ENCODE measurements around the gene NEFH. TPM values are rescaled to one million over a fixed set of nuclear protein-coding genes. Genes with fewer than 3 reads are reported as not detected.
A peak's percentile ranks its signal among the peaks of the same experiment; 100 is the strongest.
"Not testable (repeated sequence)": the region's sequence is repeated elsewhere in the genome, so short reads cannot be mapped to it uniquely, and the experiment has no call there.

NEFH gene
- 2.9 and 3.9 TPM in 2 replicates for total RNA-seq
- long read RNA-seq, transcript NEFH-201 (4 exons, 3,783 nt), result major isoform, 10 of 10 reads
- long read RNA-seq, partial matches to known transcripts, result 0 of 10 reads
- long read RNA-seq, other reads (novel, unspliced or antisense), result 0 of 10 reads

- Mint-ChIP-seq H3K9me3 (no peaks in the 10 kb centered on the region), H3K36me3 (ENCODE audit: low read depth) (no peaks in the 10 kb centered on the region), H3K4me1 (peaks cover 24% of the 10 kb centered on the region), H3K27ac (ENCODE audit: unreplicated experiment) (no peak within 1 kb of the TSS), H3K27me3 (ENCODE audit: low read depth) (peaks cover 77% of the 10 kb centered on the region), H3K4me3 (peak within 1 kb of the TSS; percentile 65)
- no peak for DNase-seq (ENCODE audit: low read depth, low spot score)
- no peak for TF ChIP-seq CTCF (conservative IDR thresholded peaks at IDR 0.05)
Measured at GRCh38 chr22:29479417-29480261, at the start of gene NEFH. Gene NEFH (plus strand): TSS chr22:29480218. CDS start chr22:29480263, 45 bp downstream.

GRCh38 chr22:29431986-29432385 lies 48.0 kb upstream of the NEFH start:
- no peak overlapping the region for H3K27ac Mint-ChIP-seq (ENCODE audit: unreplicated experiment)
- no peaks in the 10 kb centered on the region for H3K36me3 Mint-ChIP-seq (ENCODE audit: low read depth)
- no peak overlapping the region for H3K4me3 Mint-ChIP-seq

GRCh38 chr22:29433856-29434255 lies 46.2 kb upstream of the NEFH start:
- no peak overlapping the region for H3K4me3 Mint-ChIP-seq
- no peaks in the 10 kb centered on the region for H3K9me3 Mint-ChIP-seq
- no peak overlapping the region for H3K27ac Mint-ChIP-seq (ENCODE audit: unreplicated experiment)
- H3K27me3 Mint-ChIP-seq (ENCODE audit: low read depth), result peaks cover 23% of the 10 kb centered on the region
- no peaks in the 10 kb centered on the region for H3K36me3 Mint-ChIP-seq (ENCODE audit: low read depth)
- DNase-seq (ENCODE audit: low read depth, low spot score), result no peak
- H3K4me1 Mint-ChIP-seq, result no peaks in the 10 kb centered on the region
- TF ChIP-seq CTCF (conservative IDR thresholded peaks at IDR 0.05), result no peak

More at GRCh38 chr22:29431986-29432385, 48.0 kb upstream of the NEFH start:
- TF ChIP-seq CTCF (conservative IDR thresholded peaks at IDR 0.05), result no peak
- Mint-ChIP-seq H3K4me1 (no peaks in the 10 kb centered on the region), H3K9me3 (no peaks in the 10 kb centered on the region), H3K27me3 (ENCODE audit: low read depth) (peaks cover 23% of the 10 kb centered on the region)
- DNase-seq (ENCODE audit: low read depth, low spot score), result no peak

- no peaks in the 10 kb centered on the region for H3K9me3 Mint-ChIP-seq
- peaks cover 20% of the 10 kb centered on the region for H3K27me3 Mint-ChIP-seq (ENCODE audit: low read depth)
- no peaks in the 10 kb centered on the region for H3K36me3 Mint-ChIP-seq (ENCODE audit: low read depth)
- no peak for TF ChIP-seq CTCF (conservative IDR thresholded peaks at IDR 0.05)
- no peaks in the 10 kb centered on the region for H3K4me1 Mint-ChIP-seq
- no peak overlapping the region for H3K27ac Mint-ChIP-seq (ENCODE audit: unreplicated experiment)
- H3K4me3 Mint-ChIP-seq, result no peak overlapping the region
- no peak for DNase-seq (ENCODE audit: low read depth, low spot score)
Measured at GRCh38 chr22:29434288-29434687, 45.7 kb upstream of the NEFH start.

GRCh38 chr22:29435236-29436136 lies 44.5 kb upstream of the NEFH start:
- H3K4me1 Mint-ChIP-seq, result no peaks in the 10 kb centered on the region
- H3K27ac Mint-ChIP-seq (ENCODE audit: unreplicated experiment), result no peak overlapping the region
- H3K36me3 Mint-ChIP-seq (ENCODE audit: low read depth), result no peaks in the 10 kb centered on the region
- no peak for TF ChIP-seq CTCF (conservative IDR thresholded peaks at IDR 0.05)
- no peak for DNase-seq (ENCODE audit: low read depth, low spot score)
- H3K4me3 Mint-ChIP-seq, result no peak overlapping the region
- H3K9me3 Mint-ChIP-seq, result no peaks in the 10 kb centered on the region
- H3K27me3 Mint-ChIP-seq (ENCODE audit: low read depth), result peaks cover 19% of the 10 kb centered on the region

GRCh38 chr22:29438283-29438682 lies 41.7 kb upstream of the NEFH start, which contains the start of gene RFPL1:
Gene RFPL1 (plus strand): TSS chr22:29438583.
- not testable (repeated sequence) for H3K36me3 Mint-ChIP-seq (ENCODE audit: low read depth); DNase-seq (ENCODE audit: low read depth, low spot score); H3K27ac Mint-ChIP-seq (ENCODE audit: unreplicated experiment); H3K4me3 Mint-ChIP-seq; H3K4me1 Mint-ChIP-seq; H3K27me3 Mint-ChIP-seq (ENCODE audit: low read depth); H3K9me3 Mint-ChIP-seq

Data from neural crest cell (in vitro differentiated cells).